ENCODE measurements around the gene PTPN14.

Gene PTPN14

DNA sequence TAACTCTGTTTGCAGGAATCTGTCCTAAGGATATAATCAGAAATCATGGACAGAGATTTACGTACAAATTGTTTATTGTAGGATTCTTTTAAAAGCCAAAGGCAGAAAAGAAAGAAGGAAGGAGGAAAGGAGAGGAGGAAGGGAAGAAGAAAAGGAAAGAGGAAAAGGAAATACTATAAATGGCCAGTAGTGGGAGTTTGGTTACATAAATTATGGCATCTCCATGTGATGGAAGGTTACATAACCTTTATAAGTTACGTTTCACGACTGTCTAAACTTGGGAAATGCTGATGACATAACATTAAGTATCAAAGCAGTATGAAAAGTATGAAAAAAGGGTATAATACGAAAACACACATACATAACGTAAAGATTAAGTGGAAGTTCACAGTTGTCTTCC is 231.5 kb downstream of the PTPN14 start (continued):
- 0 out of 2 replicates have a peak, but pooled peaks have one; percentile 26 for TF ChIP-seq CTCF (tag by site-specific recombination; IDR thresholded peaks at IDR 0.05)
- no peak for TF ChIP-seq KLF17 (tag by site-specific recombination; IDR thresholded peaks at IDR 0.05)
- TF ChIP-seq ZNF518A (tag by site-specific recombination; conservative IDR thresholded peaks at IDR 0.05; ENCODE audit: low read depth): no peak
- TF ChIP-seq ZNF561 (tag by site-specific recombination; IDR thresholded peaks at IDR 0.05; ENCODE audit: borderline replicate concordance): no peak

DNA sequence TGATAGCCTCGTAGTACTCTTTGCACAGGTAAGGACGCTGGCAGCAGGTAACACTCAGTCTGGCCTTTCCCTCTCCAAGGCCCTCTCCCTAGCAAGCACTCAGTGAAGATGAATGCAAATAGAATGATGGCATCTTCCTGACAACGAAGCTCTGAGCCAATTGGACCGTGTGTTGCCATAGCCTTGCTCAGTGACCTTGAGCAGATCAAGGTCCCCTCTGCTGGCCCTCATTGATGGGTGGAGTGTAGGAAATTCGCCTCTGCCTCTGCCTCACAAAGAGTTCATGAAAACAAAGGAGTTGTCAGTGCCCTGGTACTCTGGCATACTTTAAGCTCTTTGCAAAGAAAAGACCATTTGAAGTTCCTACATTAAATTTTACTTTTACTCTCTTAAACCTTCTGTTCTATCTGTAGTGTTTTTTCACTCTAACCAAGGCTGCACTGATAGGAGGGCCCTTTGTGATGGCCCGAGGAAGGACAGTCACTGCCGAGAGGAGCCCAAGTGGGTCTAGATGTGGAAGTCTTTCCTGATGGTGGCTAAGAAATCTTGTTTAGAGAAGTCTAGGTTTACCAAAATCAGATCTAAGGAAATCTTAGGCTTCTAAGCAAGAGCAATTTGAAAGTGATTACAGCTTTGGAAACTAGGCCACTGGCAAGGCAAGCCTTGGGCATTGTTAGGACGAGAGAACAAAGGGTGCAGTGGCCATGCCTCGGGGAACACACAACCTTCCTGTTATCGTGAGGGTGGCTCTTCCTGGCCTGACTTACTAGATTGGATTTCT is 232.3 kb downstream of the PTPN14 start:
- Histone ChIP-seq H3K27ac (ENCODE audit: extremely low read depth, low read depth, low read length) (no peak overlapping the region), H3K36me3 (ENCODE audit: control insufficient read depth in 2 of 2, insufficient read depth in 1 of 2, low read length in 2 of 2) (peaks cover 0 to 18% of the 10 kb centered on the region in 2 experiments; a peak in 1 of 3 replicates), H3K9me3 (ENCODE audit: control insufficient read depth, insufficient read depth, low read depth, low read length) (no peaks in the 10 kb centered on the region), H3K4me3 (ENCODE audit: low read depth, low read length) (no peak overlapping the region), H3K4me1 (ENCODE audit: control insufficient read depth, insufficient read depth, low read length) (no peaks in the 10 kb centered on the region)
- ChIA-PET POLR2A (no interaction called here), CTCF (interaction anchor here (0.6 to 5.5 kb wide), 5 partner anchors 9 to 176 kb away, joined by 3 to 45 read pairs (median 4); no protein-coding TSS in a partner anchor)
- TF ChIP-seq ZFP37 (tag by site-specific recombination; IDR thresholded peaks at IDR 0.05) (no peak), AEBP2 (tag by site-specific recombination; IDR thresholded peaks at IDR 0.05; ENCODE audit: borderline replicate concordance) (no peak), ZBTB1 (tag by site-specific recombination; IDR thresholded peaks at IDR 0.05) (no peak), ZNF529 (tag by site-specific recombination; IDR thresholded peaks at IDR 0.05; ENCODE audit: insufficient replicate concordance) (no peak), ZIC2 (tag by site-specific recombination; IDR thresholded peaks at IDR 0.05) (no peak), MYNN (tag by site-specific recombination; IDR thresholded peaks at IDR 0.05; ENCODE audit: borderline replicate concordance) (no peak), ZNF391 (tag by site-specific recombination; IDR thresholded peaks at IDR 0.05; ENCODE audit: borderline replicate concordance, low read depth) (no peak), SP2 (tag by site-specific recombination; IDR thresholded peaks at IDR 0.05) (no peak), ZNF843 (tag by site-specific recombination; IDR thresholded peaks at IDR 0.05) (no peak), ZNF184 (tag by site-specific recombination; IDR thresholded peaks at IDR 0.05) (no peak), OSR2 (tag by site-specific recombination; IDR thresholded peaks at IDR 0.05) (no peak), HOXD13 (CRISPR knock-in tag; IDR thresholded peaks at IDR 0.05; ENCODE audit: borderline replicate concordance) (no peak)
- TF ChIP-seq, protein P1, sequence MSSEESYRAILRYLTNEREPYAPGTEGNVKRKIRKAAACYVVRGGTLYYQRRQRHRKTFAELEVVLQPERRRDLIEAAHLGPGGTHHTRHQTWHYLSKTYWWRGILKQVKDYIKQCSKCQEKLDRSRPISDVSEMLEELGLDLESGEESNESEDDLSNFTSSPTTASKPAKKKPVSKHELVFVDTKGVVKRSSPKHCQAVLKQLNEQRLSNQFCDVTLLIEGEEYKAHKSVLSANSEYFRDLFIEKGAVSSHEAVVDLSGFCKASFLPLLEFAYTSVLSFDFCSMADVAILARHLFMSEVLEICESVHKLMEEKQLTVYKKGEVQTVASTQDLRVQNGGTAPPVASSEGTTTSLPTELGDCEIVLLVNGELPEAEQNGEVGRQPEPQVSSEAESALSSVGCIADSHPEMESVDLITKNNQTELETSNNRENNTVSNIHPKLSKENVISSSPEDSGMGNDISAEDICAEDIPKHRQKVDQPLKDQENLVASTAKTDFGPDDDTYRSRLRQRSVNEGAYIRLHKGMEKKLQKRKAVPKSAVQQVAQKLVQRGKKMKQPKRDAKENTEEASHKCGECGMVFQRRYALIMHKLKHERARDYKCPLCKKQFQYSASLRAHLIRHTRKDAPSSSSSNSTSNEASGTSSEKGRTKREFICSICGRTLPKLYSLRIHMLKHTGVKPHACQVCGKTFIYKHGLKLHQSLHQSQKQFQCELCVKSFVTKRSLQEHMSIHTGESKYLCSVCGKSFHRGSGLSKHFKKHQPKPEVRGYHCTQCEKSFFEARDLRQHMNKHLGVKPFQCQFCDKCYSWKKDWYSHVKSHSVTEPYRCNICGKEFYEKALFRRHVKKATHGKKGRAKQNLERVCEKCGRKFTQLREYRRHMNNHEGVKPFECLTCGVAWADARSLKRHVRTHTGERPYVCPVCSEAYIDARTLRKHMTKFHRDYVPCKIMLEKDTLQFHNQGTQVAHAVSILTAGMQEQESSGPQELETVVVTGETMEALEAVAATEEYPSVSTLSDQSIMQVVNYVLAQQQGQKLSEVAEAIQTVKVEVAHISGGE (tag by site-specific recombination; conservative IDR thresholded peaks at IDR 0.05; ENCODE audit: low read depth): no peak
- TF ChIP-seq, protein P2, sequence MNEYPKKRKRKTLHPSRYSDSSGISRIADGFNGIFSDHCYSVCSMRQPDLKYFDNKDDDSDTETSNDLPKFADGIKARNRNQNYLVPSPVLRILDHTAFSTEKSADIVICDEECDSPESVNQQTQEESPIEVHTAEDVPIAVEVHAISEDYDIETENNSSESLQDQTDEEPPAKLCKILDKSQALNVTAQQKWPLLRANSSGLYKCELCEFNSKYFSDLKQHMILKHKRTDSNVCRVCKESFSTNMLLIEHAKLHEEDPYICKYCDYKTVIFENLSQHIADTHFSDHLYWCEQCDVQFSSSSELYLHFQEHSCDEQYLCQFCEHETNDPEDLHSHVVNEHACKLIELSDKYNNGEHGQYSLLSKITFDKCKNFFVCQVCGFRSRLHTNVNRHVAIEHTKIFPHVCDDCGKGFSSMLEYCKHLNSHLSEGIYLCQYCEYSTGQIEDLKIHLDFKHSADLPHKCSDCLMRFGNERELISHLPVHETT (tag by site-specific recombination; IDR thresholded peaks at IDR 0.05): no peak
- TF ChIP-seq, protein P3, sequence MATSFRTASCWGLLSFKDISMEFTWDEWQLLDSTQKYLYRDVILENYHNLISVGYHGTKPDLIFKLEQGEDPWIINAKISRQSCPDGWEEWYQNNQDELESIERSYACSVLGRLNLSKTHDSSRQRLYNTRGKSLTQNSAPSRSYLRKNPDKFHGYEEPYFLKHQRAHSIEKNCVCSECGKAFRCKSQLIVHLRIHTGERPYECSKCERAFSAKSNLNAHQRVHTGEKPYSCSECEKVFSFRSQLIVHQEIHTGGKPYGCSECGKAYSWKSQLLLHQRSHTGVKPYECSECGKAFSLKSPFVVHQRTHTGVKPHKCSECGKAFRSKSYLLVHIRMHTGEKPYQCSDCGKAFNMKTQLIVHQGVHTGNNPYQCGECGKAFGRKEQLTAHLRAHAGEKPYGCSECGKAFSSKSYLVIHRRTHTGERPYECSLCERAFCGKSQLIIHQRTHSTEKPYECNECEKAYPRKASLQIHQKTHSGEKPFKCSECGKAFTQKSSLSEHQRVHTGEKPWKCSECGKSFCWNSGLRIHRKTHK (tag by site-specific recombination; IDR thresholded peaks at IDR 0.05): no peak

All from HEK293 (cell line).